Measurements from ENCODE around the gene MYMK.

Gene MYMK

GRCh38 chr9:133535306-133535877, 10.6 kb upstream of the MYMK start:
- no peak for DNase-seq

GRCh38 chr9:133534346-133535291, 9.9 kb upstream of the MYMK start, which contains the start of gene ADAMTSL2:
TSS of gene ADAMTSL2 (plus strand) at chr9:133534704. CDS start at chr9:133536713, 2,009 bp downstream.
- DNase-seq, result peak; percentile 82

- DNase-seq, result no peak
Observed at GRCh38 chr9:133533857-133534256, 9.1 kb upstream of the MYMK start.

GRCh38 chr9:133532937-133533668, 8.3 kb upstream of the MYMK start:
- DNase-seq, result no peak

GRCh38 chr9:133531293-133531692, 6.5 kb upstream of the MYMK start:
- DNase-seq, result no peak

GRCh38 chr9:133529874-133530273, 5.1 kb upstream of the MYMK start:
- no peak for DNase-seq

GRCh38 chr9:133529457-133529856, 4.7 kb upstream of the MYMK start:
- no peak for DNase-seq

- DNase-seq, result no peak
Observed at GRCh38 chr9:133528876-133529241, 4.1 kb upstream of the MYMK start.

- DNase-seq, result no peak
Observed at GRCh38 chr9:133528001-133528875, 3.5 kb upstream of the MYMK start.

GRCh38 chr9:133527444-133527920, 2.7 kb upstream of the MYMK start:
- peak; percentile 72 for DNase-seq

GRCh38 chr9:133526721-133527321, 2.1 kb upstream of the MYMK start:
- peak; percentile 54 for DNase-seq

- DNase-seq, result no peak
Observed at GRCh38 chr9:133525677-133526076, 918 bp upstream of the MYMK start.

GRCh38 chr9:133524146-133524545, 613 bp downstream of the MYMK start:
- DNase-seq, result no peak

GRCh38 chr9:133523106-133523505, 1.7 kb downstream of the MYMK start:
- DNase-seq, result no peak

GRCh38 chr9:133522073-133522910, 2.5 kb downstream of the MYMK start:
- no peak for DNase-seq

GRCh38 chr9:133521122-133522072, 3.4 kb downstream of the MYMK start:
- no peak for DNase-seq

GRCh38 chr9:133520121-133520835, 4.5 kb downstream of the MYMK start:
- DNase-seq, result no peak

GRCh38 chr9:133519693-133520092, 5.1 kb downstream of the MYMK start:
- no peak for DNase-seq
